Measurements from ENCODE around the gene MAP3K9.
A peak's percentile ranks its signal among the peaks of the same experiment; 100 is the strongest.

MAP3K9 gene

GRCh38 chr14:70821584-70822529, 12.5 kb upstream of the MAP3K9 start:
- peak in 2 of 3 donors; percentile 47 for DNase-seq (ENCODE audit: low read depth in 2 of 3, low spot score in 1 of 3)

GRCh38 chr14:70816525-70816924, 7.2 kb upstream of the MAP3K9 start:
- no peak for DNase-seq (ENCODE audit: low read depth in 2 of 3, low spot score in 1 of 3)

- no peak for DNase-seq (ENCODE audit: low read depth in 2 of 3, low spot score in 1 of 3)
Observed at GRCh38 chr14:70814466-70814865, 5.2 kb upstream of the MAP3K9 start.

- DNase-seq (ENCODE audit: low read depth in 2 of 3, low spot score in 1 of 3), result no peak
Observed at GRCh38 chr14:70812124-70812818, 3.0 kb upstream of the MAP3K9 start.

- DNase-seq (ENCODE audit: low read depth in 2 of 3, low spot score in 1 of 3), result no peak
Observed at GRCh38 chr14:70811578-70811977, 2.3 kb upstream of the MAP3K9 start.

GRCh38 chr14:70811050-70811449, 1.7 kb upstream of the MAP3K9 start:
- DNase-seq (ENCODE audit: low read depth in 2 of 3, low spot score in 1 of 3), result no peak

- DNase-seq (ENCODE audit: low read depth in 2 of 3, low spot score in 1 of 3), result no peak
Observed at GRCh38 chr14:70810621-70811020, 1.3 kb upstream of the MAP3K9 start.

- peak in 1 of 3 donors; percentile 12 for DNase-seq (ENCODE audit: low read depth in 2 of 3, low spot score in 1 of 3)
Observed at GRCh38 chr14:70808416-70809224, 693 bp downstream of the MAP3K9 start.

- DNase-seq (ENCODE audit: low read depth in 2 of 3, low spot score in 1 of 3), result peak in 2 of 3 donors; percentile 26 to 34
Observed at GRCh38 chr14:70807898-70808415, 1.4 kb downstream of the MAP3K9 start.

- no peak for DNase-seq (ENCODE audit: low read depth in 2 of 3, low spot score in 1 of 3)
Observed at GRCh38 chr14:70804556-70805162, 4.7 kb downstream of the MAP3K9 start.

- DNase-seq (ENCODE audit: low read depth in 2 of 3, low spot score in 1 of 3), result no peak
Observed at GRCh38 chr14:70803321-70804310, 5.7 kb downstream of the MAP3K9 start.

GRCh38 chr14:70802379-70802778, 6.9 kb downstream of the MAP3K9 start:
- no peak for DNase-seq (ENCODE audit: low read depth in 2 of 3, low spot score in 1 of 3)

- DNase-seq (ENCODE audit: low read depth in 2 of 3, low spot score in 1 of 3), result no peak
Observed at GRCh38 chr14:70801836-70802235, 7.5 kb downstream of the MAP3K9 start.

- DNase-seq (ENCODE audit: low read depth in 2 of 3, low spot score in 1 of 3), result no peak
Observed at GRCh38 chr14:70796551-70796950, 12.8 kb downstream of the MAP3K9 start.

GRCh38 chr14:70794294-70794693, 15.0 kb downstream of the MAP3K9 start:
- DNase-seq (ENCODE audit: low read depth in 2 of 3, low spot score in 1 of 3), result no peak

- DNase-seq (ENCODE audit: low read depth in 2 of 3, low spot score in 1 of 3), result no peak
Observed at GRCh38 chr14:70793637-70794036, 15.7 kb downstream of the MAP3K9 start.

- DNase-seq (ENCODE audit: low read depth in 2 of 3, low spot score in 1 of 3), result no peak
Observed at GRCh38 chr14:70792939-70793338, 16.4 kb downstream of the MAP3K9 start.

- no peak for DNase-seq (ENCODE audit: low read depth in 2 of 3, low spot score in 1 of 3)
Observed at GRCh38 chr14:70791971-70792370, 17.3 kb downstream of the MAP3K9 start.

GRCh38 chr14:70789961-70790360, 19.4 kb downstream of the MAP3K9 start:
- no peak for DNase-seq (ENCODE audit: low read depth in 2 of 3, low spot score in 1 of 3)

GRCh38 chr14:70789361-70789760, 20.0 kb downstream of the MAP3K9 start:
- no peak for DNase-seq (ENCODE audit: low read depth in 2 of 3, low spot score in 1 of 3)

Measured in stimulated activated CD4-positive, alpha-beta T cell treated with anti-CD3 and anti-CD28 coated beads, Interleukin-12 subunit alpha, Interleukin-12 subunit beta, amount 100 ng/mL, for 48 hours (primary cell).